Spleen (tissue), 7 donors: Measurements from ENCODE around the gene ELMOD2.

Source experiments
- CTCF ChIP-seq, 11 experiments: fragments of 200-600 bp in 7 of 11; fragments of 450-650 bp in 4 of 11; sonication (generic) in 4 of 11; IDR thresholded peaks in 8 of 11; conservative IDR thresholded peaks in 3 of 11; 1 replicate in 7 of 11; 2 replicates in 4 of 11; pipeline versions ENCODE4 v1.4.0 to v1.8.0; 2016 to 2021; ENCODE audit warnings: antibody characterized with exemption in 11 of 11, inconsistent platforms in 4 of 11, mild to moderate bottlenecking in 1 of 11
- POLR2AphosphoS5 ChIP-seq, 3 donors: sonication (generic); formaldehyde crosslinking; IDR thresholded peaks; one replicate each; pipeline ENCODE4 v1.5.1; 2017; ENCODE audit warnings: antibody characterized with exemption in 3 of 3
- donor health status: DM: no; HTN: no; CAD: no; lungs with moderate emphysema.
- donor health status: DM: no; HTN: no; CAD: no.
- donor health status: DM: no; HTN: no; CAD: no.

GRCh38 chr4:140523857-140524742, at the start of gene ELMOD2:
- peak; percentile 87 to 96 (median 93) for TF ChIP-seq CTCF (IDR thresholded peaks at IDR 0.05 in 8 of 11, conservative IDR thresholded peaks at IDR 0.05 in 3 of 11)
- TF ChIP-seq POLR2AphosphoS5 (IDR thresholded peaks at IDR 0.05): peak; percentile 93 to 94 (median 93)
